ENCODE data around the gene FLNB.
A peak's percentile ranks its signal among the peaks of the same experiment; 100 is the strongest.

Gene FLNB

DNA sequence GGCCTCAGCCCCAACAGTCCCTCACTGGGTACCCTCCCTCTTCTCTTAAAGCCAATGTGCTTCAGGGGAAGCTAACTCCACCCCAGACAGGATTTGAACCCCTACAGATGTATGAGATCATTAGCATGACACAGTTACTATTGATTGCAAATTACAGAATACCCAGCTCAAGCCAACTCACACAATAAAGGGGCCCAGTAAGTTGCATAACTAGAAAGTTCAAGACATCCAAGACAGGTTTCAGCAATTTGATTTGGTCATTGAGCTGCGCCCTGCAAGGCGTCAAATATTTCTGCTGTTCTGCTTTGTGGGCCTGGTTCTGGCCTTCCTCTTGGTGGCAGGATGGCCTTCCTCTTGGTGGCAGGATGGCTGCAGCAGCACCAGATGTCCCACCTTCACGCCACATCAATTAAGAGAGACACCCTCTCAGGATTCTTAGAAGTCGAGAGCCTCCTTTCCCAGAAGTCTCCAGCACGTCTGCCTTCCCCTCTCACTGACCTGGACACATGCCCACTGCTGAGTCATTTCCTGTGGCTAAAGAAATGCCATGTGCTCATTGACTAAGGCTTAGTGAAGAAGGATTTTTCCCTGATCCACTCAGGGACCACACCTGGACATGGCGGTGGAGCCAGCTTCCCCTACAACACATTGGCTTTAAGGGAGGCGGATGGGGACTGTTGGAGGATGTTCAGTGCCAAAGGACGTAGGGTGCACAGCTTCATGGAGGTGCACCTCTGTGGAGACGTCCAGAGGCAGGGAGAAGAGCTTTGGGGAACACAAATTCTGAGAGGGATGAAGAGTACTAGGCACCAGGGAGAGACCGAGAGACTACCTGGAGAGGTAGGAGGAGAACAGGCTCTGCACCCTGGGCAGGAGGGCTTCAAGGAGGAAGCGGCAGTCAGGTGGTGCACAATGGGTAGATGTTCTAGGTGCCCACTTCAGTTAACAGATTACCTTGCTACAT, 153.5 kb downstream of the FLNB start:
- TF ChIP-seq, protein P1, sequence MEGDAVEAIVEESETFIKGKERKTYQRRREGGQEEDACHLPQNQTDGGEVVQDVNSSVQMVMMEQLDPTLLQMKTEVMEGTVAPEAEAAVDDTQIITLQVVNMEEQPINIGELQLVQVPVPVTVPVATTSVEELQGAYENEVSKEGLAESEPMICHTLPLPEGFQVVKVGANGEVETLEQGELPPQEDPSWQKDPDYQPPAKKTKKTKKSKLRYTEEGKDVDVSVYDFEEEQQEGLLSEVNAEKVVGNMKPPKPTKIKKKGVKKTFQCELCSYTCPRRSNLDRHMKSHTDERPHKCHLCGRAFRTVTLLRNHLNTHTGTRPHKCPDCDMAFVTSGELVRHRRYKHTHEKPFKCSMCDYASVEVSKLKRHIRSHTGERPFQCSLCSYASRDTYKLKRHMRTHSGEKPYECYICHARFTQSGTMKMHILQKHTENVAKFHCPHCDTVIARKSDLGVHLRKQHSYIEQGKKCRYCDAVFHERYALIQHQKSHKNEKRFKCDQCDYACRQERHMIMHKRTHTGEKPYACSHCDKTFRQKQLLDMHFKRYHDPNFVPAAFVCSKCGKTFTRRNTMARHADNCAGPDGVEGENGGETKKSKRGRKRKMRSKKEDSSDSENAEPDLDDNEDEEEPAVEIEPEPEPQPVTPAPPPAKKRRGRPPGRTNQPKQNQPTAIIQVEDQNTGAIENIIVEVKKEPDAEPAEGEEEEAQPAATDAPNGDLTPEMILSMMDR (IDR thresholded peaks at IDR 0.05; ENCODE audit: control extremely low read depth, extremely low read depth, low read depth, missing control alignments): no peak
- no peak for DNase-seq (ENCODE audit: extremely low spot score)
- ChIA-PET POLR2A (no interaction called here), CTCF (interaction anchor here (1.2 to 1.4 kb wide), 4 partner anchors 15 to 157 kb away, joined by 3 to 9 read pairs (median 3); partner anchors contain the start of genes HTD2 and RPP14)

DNA sequence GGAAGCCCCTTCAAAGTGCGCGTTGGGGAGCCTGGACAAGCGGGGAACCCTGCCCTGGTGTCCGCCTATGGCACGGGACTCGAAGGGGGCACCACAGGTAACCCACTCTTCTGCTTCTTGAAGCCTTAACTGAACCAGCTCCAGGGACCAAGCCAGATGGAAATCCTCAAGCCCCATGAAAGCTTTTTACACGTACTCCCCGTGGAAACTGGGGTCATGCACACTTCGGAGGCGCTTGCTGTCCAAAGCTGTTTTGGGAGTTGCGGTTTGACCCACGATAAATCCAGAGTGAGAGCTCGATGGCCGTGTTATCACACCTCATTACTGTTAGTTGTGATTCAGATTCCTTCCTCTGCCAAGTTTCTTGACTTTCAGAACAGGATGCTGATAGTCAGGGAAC, 155.0 kb downstream of the FLNB start:
- DNase-seq (ENCODE audit: extremely low spot score): no peak
- TF ChIP-seq, protein P1 (IDR thresholded peaks at IDR 0.05; ENCODE audit: control extremely low read depth, extremely low read depth, low read depth, missing control alignments): no peak
- POLR2A ChIA-PET: no interaction called here
- CTCF ChIA-PET: interaction anchor here (1.1 to 2.0 kb wide), 4 partner anchors 10 to 156 kb away, joined by 4 to 9 read pairs (median 4); no protein-coding TSS in a partner anchor

DNA sequence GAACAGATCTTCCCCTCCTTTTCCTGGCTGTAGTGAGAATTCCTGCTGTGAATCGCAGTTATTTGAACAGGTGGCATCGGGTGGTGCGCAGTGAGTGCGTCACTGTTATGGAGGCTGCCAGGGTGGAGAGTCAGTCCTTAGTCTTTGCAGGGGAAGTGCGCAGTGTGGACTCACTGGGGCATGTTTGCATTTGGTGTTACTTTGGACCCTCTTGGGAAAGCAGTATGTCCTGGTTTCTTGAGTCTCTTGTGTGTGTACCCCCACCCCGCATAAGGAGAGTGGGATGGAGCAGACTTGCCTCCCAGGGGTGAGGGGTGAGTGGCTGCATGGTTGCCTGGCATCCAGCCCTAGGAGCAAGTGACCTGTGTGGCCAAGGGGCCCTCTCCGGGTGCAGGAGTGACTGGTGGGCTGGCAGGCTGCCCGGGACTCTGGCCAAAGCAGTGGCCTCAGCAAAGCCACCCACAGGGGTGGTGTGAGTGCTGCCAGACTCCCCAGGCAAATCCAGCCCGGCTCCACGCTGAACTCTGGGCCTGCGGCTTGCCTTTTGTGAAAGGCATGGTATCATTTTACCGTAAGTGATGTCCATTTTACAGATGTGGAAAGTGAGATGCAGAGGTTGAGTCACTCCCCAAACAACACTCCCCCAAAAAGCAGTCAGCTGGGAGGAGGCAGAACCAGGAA, 156.1 kb downstream of the FLNB start:
- TF ChIP-seq, protein P1 (IDR thresholded peaks at IDR 0.05; ENCODE audit: control extremely low read depth, extremely low read depth, low read depth, missing control alignments): no peak
- ChIA-PET POLR2A (no interaction called here), CTCF (interaction anchor here (1.3 to 4.8 kb wide), 9 partner anchors 9 to 221 kb away, joined by 4 to 76 read pairs (median 9); partner anchors contain the start of gene FLNB)
- DNase-seq (ENCODE audit: extremely low spot score): no peak

DNA sequence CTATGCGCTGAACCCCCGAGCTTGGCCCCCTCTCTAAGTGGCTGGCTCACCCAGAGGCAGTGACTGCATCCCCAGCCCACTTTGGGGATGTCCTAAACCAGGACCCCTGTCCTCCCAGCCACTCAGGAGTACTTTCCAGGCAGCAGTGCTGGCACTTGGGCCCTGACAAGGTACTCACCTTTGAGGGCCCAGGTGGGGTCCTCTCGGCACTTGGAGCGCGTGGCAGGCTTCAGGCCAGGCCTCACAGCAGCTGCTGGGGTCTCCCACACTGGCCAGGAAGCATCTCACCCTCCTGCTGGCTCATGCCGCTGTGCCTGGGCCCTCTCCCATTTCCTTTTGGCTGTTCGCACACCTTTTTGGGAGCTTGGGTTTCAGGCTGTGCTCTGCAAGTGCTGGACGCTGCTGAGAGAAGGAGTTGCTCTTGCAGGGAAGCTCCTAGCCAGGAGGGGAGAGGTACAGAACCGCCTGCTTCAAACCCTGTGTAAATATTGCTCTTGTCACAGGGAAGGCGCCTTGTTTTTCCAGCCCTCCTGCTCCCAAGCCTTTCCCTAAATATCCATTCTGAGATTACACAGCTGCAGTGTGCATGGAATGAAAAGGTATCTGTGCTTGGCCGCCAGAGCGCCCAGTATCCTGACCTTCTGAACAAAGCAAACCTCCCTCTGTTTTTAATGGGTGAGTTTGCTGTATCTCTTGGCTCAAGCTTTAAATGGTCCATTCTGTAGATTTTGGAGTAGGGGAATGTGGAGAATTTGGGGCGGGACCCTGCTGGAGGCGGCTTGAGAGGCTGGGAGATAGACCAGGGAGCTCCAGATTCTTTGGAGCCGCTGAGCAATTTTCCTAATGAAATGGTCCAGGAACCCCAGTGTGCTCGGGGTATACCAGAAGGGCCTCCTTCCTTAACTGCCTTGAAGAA, 156.9 kb downstream of the FLNB start:
- CTCF ChIA-PET: interaction anchor here (0.7 to 4.8 kb wide), 15 partner anchors 7 to 994 kb away, joined by 3 to 76 read pairs (median 6); partner anchors contain the start of gene FLNB
- DNase-seq (ENCODE audit: extremely low spot score): no peak
- POLR2A ChIA-PET: no interaction called here
- TF ChIP-seq, protein P1 (IDR thresholded peaks at IDR 0.05; ENCODE audit: control extremely low read depth, extremely low read depth, low read depth, missing control alignments): no peak

DNA sequence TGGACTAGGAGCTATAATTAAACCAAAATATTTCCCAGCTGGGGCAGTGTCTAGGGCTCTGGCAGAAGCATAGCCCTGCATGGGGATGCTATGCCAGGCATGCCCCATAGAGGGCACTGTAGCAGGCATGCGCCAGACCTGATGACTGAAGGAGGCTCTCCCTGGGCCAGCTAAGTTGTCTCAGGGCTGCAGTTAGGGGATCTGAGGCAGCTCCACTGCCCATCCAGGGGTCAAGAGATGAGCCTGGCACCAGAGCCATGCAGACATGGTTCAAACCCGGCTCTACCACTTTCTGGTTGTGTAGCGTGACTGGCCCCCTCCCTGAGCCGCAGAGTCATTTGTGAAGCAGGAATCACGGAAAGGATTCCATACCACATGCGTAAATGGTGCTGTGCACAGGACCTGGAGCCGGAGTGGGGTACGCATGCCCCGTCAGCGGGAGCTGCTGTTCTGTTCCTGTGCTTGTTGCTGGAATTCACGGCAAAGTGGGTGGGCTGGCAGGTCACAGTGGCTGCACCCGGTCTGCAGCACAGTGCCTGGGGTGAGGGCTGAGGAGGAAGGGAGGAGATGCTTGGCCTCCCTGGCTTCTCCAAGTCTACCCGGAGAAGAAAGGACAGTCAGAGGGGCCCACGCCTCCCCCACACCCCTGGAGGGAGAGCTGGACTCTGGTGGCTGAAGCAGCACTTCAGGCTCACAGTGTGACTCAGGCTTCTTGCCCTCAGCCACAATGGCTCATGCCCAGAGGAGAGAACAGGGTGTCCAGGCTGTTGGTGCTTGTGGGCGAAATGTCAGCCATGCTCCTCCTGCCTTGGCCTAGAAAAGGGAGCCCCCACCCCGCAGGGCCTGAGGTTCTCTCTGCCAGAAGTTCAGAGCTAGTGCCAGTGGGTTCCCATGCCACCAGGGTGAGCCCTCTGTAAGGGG, 159.5 kb downstream of the FLNB start:
- ChIA-PET POLR2A (no interaction called here), CTCF (interaction anchor here (0.7 to 4.8 kb wide), 59 partner anchors 8 to 1067 kb away, joined by 3 to 76 read pairs (median 4); partner anchors contain the start of genes FLNB, HTD2 and RPP14)

More for the DNA sequence above, 159.5 kb downstream of the FLNB start:
- TF ChIP-seq, protein P1 (IDR thresholded peaks at IDR 0.05; ENCODE audit: control extremely low read depth, extremely low read depth, low read depth, missing control alignments): peak; percentile 85
- peak; percentile 83 for DNase-seq (ENCODE audit: extremely low spot score)
